ENCODE results near the gene PROKR1. TPM values are rescaled to one million over a fixed set of nuclear protein-coding genes. Genes with fewer than 3 reads are reported as not detected.

The PROKR1 gene
- total RNA-seq, 1 donor from 2014 or later = not detected

DNA sequence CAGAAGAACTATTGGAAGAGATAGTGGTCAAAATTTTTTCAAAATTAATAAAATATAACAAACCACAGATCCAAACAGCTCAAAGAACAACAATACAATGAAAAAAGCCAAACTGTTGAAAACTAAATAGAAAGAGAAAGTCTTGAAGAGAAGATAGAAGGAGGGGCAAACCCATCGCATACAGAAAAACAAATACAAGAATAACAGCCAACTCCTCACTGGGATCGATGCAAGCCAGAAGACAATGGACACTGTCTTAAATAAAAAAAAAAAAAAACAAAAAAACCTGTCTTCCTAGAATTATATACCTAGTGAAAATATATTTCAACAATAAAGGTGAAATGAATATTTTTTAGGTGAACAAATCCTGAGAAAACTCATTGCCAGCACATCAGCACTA lies 57.2 kb downstream of the PROKR1 start:
- H3K27ac ChIP-seq = no peak overlapping the region
- intact Hi-C loops (cut with DNase I) = loop anchor here (10.0 kb wide), 1 partner anchor 224 kb away; no protein-coding TSS in a partner anchor
- no peaks in the 10 kb centered on the region for H3K36me3 ChIP-seq
- DNase-seq (no peak), ATAC-seq (no peak)
- no peaks in the 10 kb centered on the region for H3K9me3 ChIP-seq
- TF ChIP-seq, protein P1, sequence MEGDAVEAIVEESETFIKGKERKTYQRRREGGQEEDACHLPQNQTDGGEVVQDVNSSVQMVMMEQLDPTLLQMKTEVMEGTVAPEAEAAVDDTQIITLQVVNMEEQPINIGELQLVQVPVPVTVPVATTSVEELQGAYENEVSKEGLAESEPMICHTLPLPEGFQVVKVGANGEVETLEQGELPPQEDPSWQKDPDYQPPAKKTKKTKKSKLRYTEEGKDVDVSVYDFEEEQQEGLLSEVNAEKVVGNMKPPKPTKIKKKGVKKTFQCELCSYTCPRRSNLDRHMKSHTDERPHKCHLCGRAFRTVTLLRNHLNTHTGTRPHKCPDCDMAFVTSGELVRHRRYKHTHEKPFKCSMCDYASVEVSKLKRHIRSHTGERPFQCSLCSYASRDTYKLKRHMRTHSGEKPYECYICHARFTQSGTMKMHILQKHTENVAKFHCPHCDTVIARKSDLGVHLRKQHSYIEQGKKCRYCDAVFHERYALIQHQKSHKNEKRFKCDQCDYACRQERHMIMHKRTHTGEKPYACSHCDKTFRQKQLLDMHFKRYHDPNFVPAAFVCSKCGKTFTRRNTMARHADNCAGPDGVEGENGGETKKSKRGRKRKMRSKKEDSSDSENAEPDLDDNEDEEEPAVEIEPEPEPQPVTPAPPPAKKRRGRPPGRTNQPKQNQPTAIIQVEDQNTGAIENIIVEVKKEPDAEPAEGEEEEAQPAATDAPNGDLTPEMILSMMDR (IDR thresholded peaks at IDR 0.05) = no peak
- no peaks in the 10 kb centered on the region for H3K4me1 ChIP-seq
- no peak overlapping the region for H3K4me3 ChIP-seq
- H3K27me3 ChIP-seq = no peaks in the 10 kb centered on the region

DNA sequence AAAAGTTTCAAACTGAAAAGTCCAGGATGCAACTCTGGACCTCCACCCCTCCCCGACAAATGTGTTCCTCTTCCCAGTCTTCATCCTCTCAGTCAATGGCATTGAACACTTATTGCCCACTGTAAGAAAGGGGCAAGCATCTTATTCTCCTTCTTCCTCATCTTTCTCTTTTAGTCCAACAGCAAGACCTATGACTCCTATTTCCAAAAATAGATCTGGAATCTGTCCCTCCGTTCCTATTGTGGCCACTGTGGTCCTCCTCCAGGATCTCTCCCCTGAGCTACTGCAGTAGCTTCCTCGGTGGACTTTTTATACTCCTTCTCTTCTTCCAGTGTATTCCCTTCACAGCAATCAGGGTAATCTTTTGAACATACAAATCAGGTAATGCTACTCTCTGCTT lies 63.3 kb downstream of the PROKR1 start:
- TF ChIP-seq, protein P1 (IDR thresholded peaks at IDR 0.05) = no peak
- Histone ChIP-seq H3K9me3 (no peaks in the 10 kb centered on the region), H3K4me3 (no peak overlapping the region), H3K4me1 (no peaks in the 10 kb centered on the region), H3K27me3 (no peaks in the 10 kb centered on the region), H3K36me3 (no peaks in the 10 kb centered on the region), H3K27ac (no peak overlapping the region)
- ATAC-seq (no peak), DNase-seq (no peak)
- intact Hi-C loops (cut with DNase I) = loop anchor here (10.0 kb wide), 1 partner anchor 218 kb away; no protein-coding TSS in a partner anchor

Other genes with a start within 250 kb of the PROKR1 start
- 1.8 TPM for gene FBXO48, start 176.3 kb upstream of the PROKR1 start, total RNA-seq
- 6.8 TPM for gene APLF, start 176.0 kb upstream of the PROKR1 start, total RNA-seq
- 31.8 TPM for gene ARHGAP25, start 91.2 kb downstream of the PROKR1 start, total RNA-seq
- gene BMP10, start 227.8 kb downstream of the PROKR1 start, total RNA-seq = 1.4 TPM

Data from upper lobe of right lung (tissue), 1 donor.